ENCODE results near the gene ZNF775.

- TF ChIP-seq ARNTL (CRISPR knock-in tag; IDR thresholded peaks at IDR 0.05; ENCODE audit: borderline replicate concordance, low read depth) (no peak), BACH2 (CRISPR knock-in tag; IDR thresholded peaks at IDR 0.05; ENCODE audit: borderline replicate concordance) (no peak)
These were observed 62.4 kb downstream of the ZNF775 start for GRCh38 chr7:150441524-150441923.
